Measurements from ENCODE around the gene CTU2. TPM values are rescaled to one million over a fixed set of nuclear protein-coding genes. Genes with fewer than 3 reads are reported as not detected.

The CTU2 gene
- total and polyA plus RNA-seq, 10 of the 15 experiments (the other 5 are each of a cell fraction or from before 2014, with no cell fraction given) = 0.32 to 44.5 (median 18.2) TPM

GRCh38 chr16:88753602-88754001 lies 47.3 kb downstream of the CTU2 start:
- POLR2A ChIA-PET = no interaction called here
- peaks cover 4% of the 10 kb centered on the region for H3K79me2 ChIP-seq (ENCODE audit: control insufficient read depth, insufficient read depth, low read length)
- no peak for FAIRE-seq
- RAD21 ChIA-PET (ENCODE audit: unreplicated experiment) = no interaction called here
- H4K20me1 ChIP-seq (ENCODE audit: control insufficient read depth, insufficient read depth) = peaks cover 3% of the 10 kb centered on the region
- CTCF ChIA-PET = interaction anchor here (1.0 to 1.6 kb wide), 2 partner anchors 16 to 334 kb away, joined by 4 to 5 read pairs; no protein-coding TSS in a partner anchor
- intact Hi-C loops (cut with micrococcal nuclease; ENCODE audit: unreplicated experiment) = no loop called here
- H3K4me1 ChIP-seq (ENCODE audit: control insufficient read depth, insufficient read depth, low read length) = no peaks in the 10 kb centered on the region
- TF ChIP-seq SREBF2 (IDR thresholded peaks at IDR 0.05; ENCODE audit: low read length) = no peak
- no peak for TF ChIP-seq EGR1 (IDR thresholded peaks at IDR 0.05; ENCODE audit: borderline replicate concordance in 1 of 2, low read depth in 2 of 2, low read length in 2 of 2)
- TF ChIP-seq ELK1 (IDR thresholded peaks at IDR 0.05; ENCODE audit: low read depth, low read length) = no peak
- H3K9ac ChIP-seq (ENCODE audit: control insufficient read depth, insufficient read depth, low read length) = no peak overlapping the region
- WGBS (ENCODE audit: insufficient coverage, insufficient replicate concordance, low lambda C conversion rate, missing lambda C conversion rate) = 98% methylated on average over 11 of the region's 11 CpGs
- no peak overlapping the region for H3K27ac ChIP-seq (ENCODE audit: control insufficient read depth, insufficient read depth)
- H3K36me3 ChIP-seq (ENCODE audit: control insufficient read depth in 2 of 2, insufficient read depth in 2 of 2, low read length in 1 of 2) = peaks cover 0 to 6% of the 10 kb centered on the region in 2 experiments; a peak in 2 of 4 replicates
- no peaks in the 10 kb centered on the region for H3K27me3 ChIP-seq (replicated peaks in 1 of 2; ENCODE audit: control insufficient read depth in 2 of 2, insufficient read depth in 2 of 2, low read length in 1 of 2)
- in situ Hi-C loops (cut with MboI) = no loop called here
- H3K9me3 ChIP-seq (replicated peaks; ENCODE audit: control insufficient read depth, insufficient read depth, low read length) = no peaks in the 10 kb centered on the region
- no peak for ATAC-seq
- no peak overlapping the region for H3K4me2 ChIP-seq (ENCODE audit: control insufficient read depth, insufficient read depth)
- SMC1A ChIA-PET (ENCODE audit: uncharacterized antibody, unreplicated experiment) = no interaction called here
- H3K4me3 ChIP-seq = no peak overlapping the region
- no peak overlapping the region for H2AFZ ChIP-seq (ENCODE audit: control insufficient read depth, low read depth, low read length)
- no peak for DNase-seq (ENCODE audit: low read depth, low spot score)
- no TSS peak for BruUV-seq (replicated peaks)

GRCh38 chr16:88754109-88754911 lies 48.0 kb downstream of the CTU2 start:
- Histone ChIP-seq H3K9ac (ENCODE audit: control insufficient read depth, insufficient read depth, low read length) (no peak overlapping the region), H3K9me3 (replicated peaks; ENCODE audit: control insufficient read depth, insufficient read depth, low read length) (no peaks in the 10 kb centered on the region), H3K4me3 (no peak overlapping the region), H3K27me3 (replicated peaks in 1 of 2; ENCODE audit: control insufficient read depth in 2 of 2, insufficient read depth in 2 of 2, low read length in 1 of 2) (no peaks in the 10 kb centered on the region), H2AFZ (ENCODE audit: control insufficient read depth, low read depth, low read length) (no peak overlapping the region), H3K79me2 (ENCODE audit: control insufficient read depth, insufficient read depth, low read length) (peaks cover 4% of the 10 kb centered on the region), H3K27ac (ENCODE audit: control insufficient read depth, insufficient read depth) (no peak overlapping the region), H3K36me3 (ENCODE audit: control insufficient read depth in 2 of 2, insufficient read depth in 2 of 2, low read length in 1 of 2) (peaks cover 0 to 6% of the 10 kb centered on the region in 2 experiments; a peak in 3 of 4 replicates), H4K20me1 (ENCODE audit: control insufficient read depth, insufficient read depth) (peaks cover 3% of the 10 kb centered on the region), H3K4me1 (ENCODE audit: control insufficient read depth, insufficient read depth, low read length) (no peaks in the 10 kb centered on the region), H3K4me2 (ENCODE audit: control insufficient read depth, insufficient read depth) (no peak overlapping the region)
- ATAC-seq (no peak), FAIRE-seq (no peak), DNase-seq (ENCODE audit: low read depth, low spot score) (no peak)
- CTCF ChIA-PET = interaction anchor here (1.0 to 1.6 kb wide), 2 partner anchors 17 to 334 kb away, joined by 4 to 5 read pairs; no protein-coding TSS in a partner anchor
- TF ChIP-seq ZZZ3 (IDR thresholded peaks at IDR 0.05; ENCODE audit: control insufficient read depth, insufficient read length, low read depth) = no peak
- TF ChIP-seq MTA2 (IDR thresholded peaks at IDR 0.05; ENCODE audit: low read depth) = no peak
- TF ChIP-seq POLR2A (IDR thresholded peaks at IDR 0.05; ENCODE audit: low read depth, low read length) = no peak
- BruUV-seq (replicated peaks) = no TSS peak
- in situ Hi-C loops (cut with MboI) (no loop called here), intact Hi-C loops (cut with micrococcal nuclease; ENCODE audit: unreplicated experiment) (no loop called here)
- RAD21 ChIA-PET (ENCODE audit: unreplicated experiment) = no interaction called here
- POLR2A ChIA-PET = no interaction called here
- SMC1A ChIA-PET (ENCODE audit: uncharacterized antibody, unreplicated experiment) = no interaction called here
- WGBS (ENCODE audit: insufficient coverage, insufficient replicate concordance, low lambda C conversion rate, missing lambda C conversion rate) = 87% methylated on average over 22 of the region's 28 CpGs

Data from GM12878 (cell line).